Common myeloid progenitor, CD34-positive (primary cell): ENCODE results near the gene SLC25A10. TPM values are rescaled to one million over a fixed set of nuclear protein-coding genes. Genes with fewer than 3 reads are reported as not detected.

ENCODE experiments used
- CTCF ChIA-PET: fragments of 350-600 bp; sonication (Branson Sonifier 250); formaldehyde crosslinking; loops from one replicate; lab custom pipeline; 2021; ENCODE audit warnings: antibody characterized with exemption; lab: Charles Lee
- POLR2A ChIA-PET: fragments of 350-600 bp; sonication (Branson Sonifier 250); formaldehyde crosslinking; loops from one replicate; lab custom pipeline; 2021; ENCODE audit warnings: antibody characterized with exemption; lab: Charles Lee
- DNase-seq, 3 donors: peaks; one replicate each; pipeline versions ENCODE4 v3.0.0 to v3.0.0-alpha.2; 2013
- H3K27ac ChIP-seq, 2 experiments: 1 replicate in 1 of 2; 2 replicates in 1 of 2; pipeline ENCODE4 v1.7.0; 2013; ENCODE audit warnings: inconsistent platforms in 2 of 2, low read length in 2 of 2, mild to moderate bottlenecking in 2 of 2, low read depth in 1 of 2, moderate library complexity in 1 of 2; ENCODE audit not compliant: severe bottlenecking in 2 of 2, insufficient read depth in 1 of 2, poor library complexity in 1 of 2
- H3K27me3 ChIP-seq, 5 experiments: replicated peaks in 2 of 5; 1 replicate in 3 of 5; 2 replicates in 2 of 5; pipeline versions ENCODE4 v1.6.1 to v1.7.0; 2013; ENCODE audit warnings: low read length in 4 of 5, mild to moderate bottlenecking in 2 of 5, moderate library complexity in 2 of 5, inconsistent platforms in 1 of 5; ENCODE audit not compliant: insufficient read depth in 5 of 5, control insufficient read depth in 4 of 5
- H3K36me3 ChIP-seq, 4 experiments: 1 replicate in 2 of 4; 2 replicates in 2 of 4; pipeline versions ENCODE4 v1.6.1 to v1.7.0; 2013; ENCODE audit warnings: low read length in 3 of 4, control low read depth in 1 of 4, mild to moderate bottlenecking in 1 of 4; ENCODE audit not compliant: control insufficient read depth in 4 of 4, insufficient read depth in 4 of 4
- H3K4me1 ChIP-seq, 4 experiments: 1 replicate in 3 of 4; 2 replicates in 1 of 4; pipeline versions ENCODE4 v1.6.1 to v1.7.1; 2013; ENCODE audit warnings: low read length in 3 of 4, mild to moderate bottlenecking in 3 of 4, control low read depth in 1 of 4, inconsistent platforms in 1 of 4, moderate library complexity in 1 of 4; ENCODE audit not compliant: control insufficient read depth in 4 of 4, insufficient read depth in 4 of 4; ENCODE audit errors: control extremely low read depth in 1 of 4
- H3K4me3 ChIP-seq, 7 experiments: 1 replicate in 4 of 7; 2 replicates in 3 of 7; pipeline versions ENCODE4 v1.5.1 to v1.7.0; 2013; ENCODE audit warnings: mild to moderate bottlenecking in 7 of 7, low read length in 6 of 7, moderate library complexity in 6 of 7, inconsistent platforms in 2 of 7, low read depth in 2 of 7, control low read depth in 1 of 7; ENCODE audit not compliant: insufficient read depth in 4 of 7, control insufficient read depth in 1 of 7; ENCODE audit errors: extremely low read depth in 1 of 7
- H3K9me3 ChIP-seq, 5 experiments: 1 replicate in 4 of 5; 2 replicates in 1 of 5; pipeline versions ENCODE4 v1.6.1 to v1.7.1; 2013; ENCODE audit warnings: low read length in 4 of 5, mild to moderate bottlenecking in 2 of 5, inconsistent platforms in 1 of 5, low read depth in 1 of 5, moderate library complexity in 1 of 5; ENCODE audit not compliant: control insufficient read depth in 4 of 5, insufficient read depth in 2 of 5; ENCODE audit errors: control extremely low read depth in 1 of 5
- WGBS: methylation state at CpG from one replicate; pipeline ENCODE4 v1.1.5; 2013; ENCODE audit not compliant: insufficient coverage; 5-methylcytosine and 5-hydroxymethylcytosine counted together
- polyA plus RNA-seq: library from polyadenylated mRNA; unstranded; fragments of 120-200 nt; gene quantifications from one replicate; pipeline ENCODE4 v1.2.1, GENCODE V29; 2013

SLC25A10 gene
- polyA plus RNA-seq: 5.2 TPM

GRCh38 chr17:81711814-81712467 lies at the start of gene SLC25A10:
Gene SLC25A10 (plus strand): TSS chr17:81712284. CDS start chr17:81712427, 143 bp downstream.
- peaks cover 0 to 33% (median 7%) of the 10 kb centered on the region in 4 experiments for H3K36me3 ChIP-seq
- whole genome bisulfite sequencing: under 1% methylated on average over 77 of the region's 89 CpGs
- ChIA-PET POLR2A (no interaction called here), CTCF (no interaction called here)
- peak within 1 kb of the TSS; percentile 34 to 74 (median 60) for H3K4me3 ChIP-seq
- peaks cover 0 to 43% (median 34%) of the 10 kb centered on the region in 4 experiments for H3K4me1 ChIP-seq
- peak within 1 kb of the TSS in 1 of 2 experiments; percentile 14 for H3K27ac ChIP-seq
- no peaks in the 10 kb centered on the region for H3K27me3 ChIP-seq
- DNase-seq: peak; percentile 61 to 90 (median 84)
- H3K9me3 ChIP-seq: no peaks in the 10 kb centered on the region

GRCh38 chr17:81664051-81664470 lies 48.0 kb upstream of the SLC25A10 start:
- WGBS: 96% methylated on average over 7 of the region's 7 CpGs
- Histone ChIP-seq H3K27me3 (no peaks in the 10 kb centered on the region), H3K4me3 (no peak overlapping the region), H3K27ac (peak overlapping the region in 1 of 2 experiments; percentile 70), H3K36me3 (peaks cover 0 to 23% (median 8%) of the 10 kb centered on the region in 4 experiments), H3K4me1 (peaks cover 4 to 30% (median 22%) of the 10 kb centered on the region in 4 experiments), H3K9me3 (no peaks in the 10 kb centered on the region)
- ChIA-PET POLR2A (no interaction called here), CTCF (interaction anchor here (1.8 kb wide), 1 partner anchor 12 kb away, joined by 5 read pairs; no protein-coding TSS in a partner anchor)
- no peak for DNase-seq

- Histone ChIP-seq H3K9me3 (no peaks in the 10 kb centered on the region), H3K4me3 (peak overlapping the region; percentile 63 to 99 (median 86)), H3K27me3 (no peaks in the 10 kb centered on the region), H3K4me1 (peaks cover 4 to 30% (median 22%) of the 10 kb centered on the region in 4 experiments), H3K27ac (peak overlapping the region; percentile 66 to 91), H3K36me3 (peaks cover 3 to 35% (median 17%) of the 10 kb centered on the region in 4 experiments)
- ChIA-PET POLR2A (interaction anchor here (1.4 to 2.1 kb wide), 3 partner anchors 10 to 29 kb away, joined by 3 to 7 read pairs (median 4); partner anchors contain the start of genes ARL16, HGS, NPLOC4 and TSPAN10), CTCF (interaction anchor here (1.5 to 1.8 kb wide), 2 partner anchors 10 to 13 kb away, joined by 3 to 5 read pairs; no protein-coding TSS in a partner anchor)
- DNase-seq: peak; percentile 11 to 61 (median 48)
- WGBS: 63% methylated on average over 25 of the region's 30 CpGs
These were observed 46.6 kb upstream of the SLC25A10 start for GRCh38 chr17:81665205-81666091.

- Histone ChIP-seq H3K36me3 (peaks cover 3 to 38% (median 21%) of the 10 kb centered on the region in 4 experiments), H3K27ac (peak overlapping the region; percentile 66 to 91), H3K27me3 (no peaks in the 10 kb centered on the region), H3K9me3 (no peaks in the 10 kb centered on the region), H3K4me1 (peaks cover 4 to 30% (median 22%) of the 10 kb centered on the region in 4 experiments), H3K4me3 (peak overlapping the region; percentile 63 to 99 (median 86))
- CTCF ChIA-PET: interaction anchor here (0.8 to 1.5 kb wide), 2 partner anchors 12 to 18 kb away, joined by 3 read pairs; partner anchors contain the start of genes ARL16 and HGS
- WGBS: under 1% methylated on average over 16 of the region's 16 CpGs
- POLR2A ChIA-PET: interaction anchor here (0.5 to 2.1 kb wide), 4 partner anchors 9 to 29 kb away, joined by 3 to 7 read pairs (median 4); partner anchors contain the start of genes ARL16, HGS, NPLOC4 and TSPAN10
- peak; percentile 58 to 83 (median 74) for DNase-seq
These were observed 46.1 kb upstream of the SLC25A10 start for GRCh38 chr17:81666092-81666341.

- 0% methylated on average over 92 of the region's 96 CpGs for WGBS
- H3K27ac ChIP-seq: peak within 1 kb of the TSS; percentile 66 to 91
- H3K4me3 ChIP-seq: peak within 1 kb of the TSS; percentile 63 to 99 (median 86)
- peaks cover 4 to 30% (median 22%) of the 10 kb centered on the region in 4 experiments for H3K4me1 ChIP-seq
- CTCF ChIA-PET: interaction anchor here (0.8 to 1.5 kb wide), 2 partner anchors 12 to 18 kb away, joined by 3 read pairs; partner anchors contain the start of genes ARL16 and HGS
- H3K27me3 ChIP-seq: no peaks in the 10 kb centered on the region
- H3K36me3 ChIP-seq: peaks cover 3 to 44% (median 25%) of the 10 kb centered on the region in 4 experiments
- no peaks in the 10 kb centered on the region for H3K9me3 ChIP-seq
- POLR2A ChIA-PET: interaction anchor here (0.5 to 2.1 kb wide), 4 partner anchors 9 to 30 kb away, joined by 3 to 7 read pairs (median 4); partner anchors contain the start of genes ARL16, HGS, NPLOC4 and TSPAN10
- peak; percentile 94 to 96 (median 96) for DNase-seq
These were observed 45.5 kb upstream of the SLC25A10 start, which contains the start of the genes CCDC137 and OXLD1 for GRCh38 chr17:81666342-81667191. Gene CCDC137 (plus strand): TSS chr17:81666737. CDS start chr17:81666767, 30 bp downstream. Gene OXLD1 (minus strand): TSS chr17:81666605. CDS start chr17:81666577, 28 bp downstream.

GRCh38 chr17:81667754-81668153 lies 44.3 kb upstream of the SLC25A10 start:
- CTCF ChIA-PET: interaction anchor here (1.1 kb wide), 1 partner anchor 10 kb away, joined by 3 read pairs; no protein-coding TSS in a partner anchor
- POLR2A ChIA-PET: interaction anchor here (0.5 kb wide), 1 partner anchor 852 kb away, joined by 3 read pairs; no protein-coding TSS in a partner anchor
- WGBS: 90% methylated on average over 17 of the region's 18 CpGs
- peaks cover 5 to 55% (median 37%) of the 10 kb centered on the region in 4 experiments for H3K36me3 ChIP-seq
- H3K4me1 ChIP-seq: peaks cover 4 to 30% (median 22%) of the 10 kb centered on the region in 4 experiments
- H3K4me3 ChIP-seq: peak overlapping the region in 2 of 7 experiments; percentile 34 to 51
- H3K27ac ChIP-seq: peak overlapping the region in 1 of 2 experiments; percentile 91
- H3K9me3 ChIP-seq: no peaks in the 10 kb centered on the region
- peak in 2 of 3 donors; percentile 22 to 31 for DNase-seq
- no peaks in the 10 kb centered on the region for H3K27me3 ChIP-seq
